Mammary epithelial cell (primary cell): ENCODE measurements around the gene HSPA12B.

Experiments
- CTCF ChIP-seq, 2 donors: IDR thresholded peaks in 1 of 2; conservative IDR thresholded peaks in 1 of 2; 2 replicates each; pipeline ENCODE4 v1.5.1; 2011 to 2012; ENCODE audit warnings: inconsistent platforms in 2 of 2, low read length in 2 of 2, mild to moderate bottlenecking in 2 of 2, control low read depth in 1 of 2, low read depth in 1 of 2; ENCODE audit not compliant: insufficient read depth in 1 of 2; ENCODE audit errors: extremely low read depth in 1 of 2
- EZH2 ChIP-seq: IDR thresholded peaks from 2 replicates; pipeline ENCODE4 v1.6.1; 2012; ENCODE audit warnings: low read length, inconsistent platforms, borderline replicate concordance

GRCh38 chr20:3739054-3739925 lies 6.8 kb downstream of the HSPA12B start:
- TF ChIP-seq CTCF (conservative IDR thresholded peaks at IDR 0.05 in 1 of 2, IDR thresholded peaks at IDR 0.05 in 1 of 2; ENCODE audit: extremely low read depth in 1 of 2, insufficient read depth in 1 of 2, low read depth in 1 of 2, low read length in 2 of 2) (no peak), EZH2 (no peak)
